ENCODE data around the gene COL20A1.

COL20A1 gene

GRCh38 chr20:63351811-63352591, 59.0 kb downstream of the COL20A1 start:
- DNase-seq: no peak

GRCh38 chr20:63352811-63353221, 59.8 kb downstream of the COL20A1 start:
- DNase-seq: no peak

- DNase-seq: no peak
These were observed 61.8 kb downstream of the COL20A1 start for GRCh38 chr20:63354636-63355350.

GRCh38 chr20:63355781-63356295, 62.9 kb downstream of the COL20A1 start:
- no peak for DNase-seq

- DNase-seq: no peak
These were observed 63.5 kb downstream of the COL20A1 start for GRCh38 chr20:63356511-63356910.

GRCh38 chr20:63356931-63357879, 64.2 kb downstream of the COL20A1 start:
- no peak for DNase-seq

GRCh38 chr20:63357921-63358905, 65.2 kb downstream of the COL20A1 start:
- DNase-seq: no peak

- DNase-seq: no peak
These were observed 66.4 kb downstream of the COL20A1 start for GRCh38 chr20:63359164-63359934.

- no peak for DNase-seq
These were observed 67.2 kb downstream of the COL20A1 start for GRCh38 chr20:63359937-63360849.

- no peak for DNase-seq
These were observed 68.0 kb downstream of the COL20A1 start, which contains the start of gene CHRNA4 for GRCh38 chr20:63360850-63361518. CHRNA4 (minus strand) TSS chr20:63361349; CDS start chr20:63361165, 184 bp downstream.

GRCh38 chr20:63361519-63362435, 68.8 kb downstream of the COL20A1 start:
- DNase-seq: no peak

- DNase-seq: no peak
These were observed 69.5 kb downstream of the COL20A1 start for GRCh38 chr20:63362436-63363009.

- no peak for DNase-seq
These were observed 70.3 kb downstream of the COL20A1 start for GRCh38 chr20:63363013-63363957.

- no peak for DNase-seq
These were observed 71.1 kb downstream of the COL20A1 start for GRCh38 chr20:63363981-63364561.

GRCh38 chr20:63364801-63365585, 72.0 kb downstream of the COL20A1 start:
- no peak for DNase-seq
